ENCODE data around the gene DTX4.

Gene DTX4

DNA sequence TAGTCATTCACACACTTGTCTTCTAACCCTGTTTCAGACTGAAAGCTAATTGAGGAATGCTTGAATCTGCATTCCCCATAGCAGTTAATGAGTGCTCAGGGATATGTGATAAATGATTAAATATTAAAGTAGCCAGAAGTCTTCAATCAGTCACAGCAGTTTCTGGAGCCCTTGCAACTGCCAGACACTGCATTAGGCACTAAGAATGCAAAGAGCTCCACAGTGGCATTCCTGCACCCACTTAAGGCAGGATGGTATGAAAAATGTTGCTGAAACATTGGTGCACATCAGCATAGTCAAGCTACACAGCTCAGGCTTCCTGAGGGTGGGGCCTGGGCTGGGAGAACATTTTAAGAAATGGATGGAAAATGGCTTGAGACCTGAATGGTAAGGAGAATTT lies 6.5 kb downstream of the DTX4 start:
- Mint-ChIP-seq H3K27me3 (no peaks in the 10 kb centered on the region), H3K4me3 (no peak overlapping the region), H3K9me3 (no peaks in the 10 kb centered on the region), H3K27ac (peak overlapping the region in 1 of 2 donors; percentile 65), H3K36me3 (ENCODE audit: insufficient read depth) (no peaks in the 10 kb centered on the region), H3K4me1 (ENCODE audit: low read depth in 2 of 2) (peaks cover 0 to 4% of the 10 kb centered on the region in 2 donors)
- DNase-seq (no peak), ATAC-seq (replicated peaks) (no peak)

- Mint-ChIP-seq H3K4me1 (ENCODE audit: low read depth in 2 of 2) (peaks cover 0 to 1% of the 10 kb centered on the region in 2 donors), H3K4me3 (no peak overlapping the region), H3K9me3 (no peaks in the 10 kb centered on the region), H3K27ac (no peak overlapping the region), H3K36me3 (ENCODE audit: insufficient read depth) (no peaks in the 10 kb centered on the region), H3K27me3 (no peaks in the 10 kb centered on the region)
- ATAC-seq (replicated peaks) (no peak), DNase-seq (no peak)
Measured at GRCh38 chr11:59179121-59179520, 7.2 kb downstream of the DTX4 start.

DNA sequence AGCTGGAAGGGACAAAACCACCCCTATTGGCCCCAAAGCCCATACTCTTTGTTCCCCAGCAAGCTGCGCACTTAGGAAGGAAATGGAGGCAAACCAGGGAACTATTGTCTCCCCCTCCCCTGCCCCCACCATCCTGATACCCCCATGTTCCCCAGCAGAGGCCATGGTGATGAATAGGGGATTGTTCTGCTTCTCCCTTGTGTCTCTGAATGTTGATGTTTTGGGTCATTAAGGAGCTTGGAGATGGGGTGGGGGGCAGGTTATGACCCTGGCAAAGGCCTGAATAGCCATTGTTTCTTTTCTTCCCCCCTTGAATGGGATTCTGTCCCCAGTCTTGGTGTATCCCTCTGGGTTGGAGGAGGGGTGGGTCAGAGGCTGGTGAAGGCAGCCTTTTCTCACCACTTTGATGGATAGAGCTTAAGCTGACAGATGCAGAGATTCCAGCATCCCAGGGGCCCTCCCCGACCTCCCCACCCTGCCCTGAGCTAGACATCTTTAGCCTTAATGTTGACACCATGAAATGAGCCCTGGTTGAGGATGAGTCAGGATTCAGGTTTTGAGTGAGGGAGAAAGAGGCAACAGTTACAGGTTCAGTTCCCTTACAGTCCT lies 8.3 kb downstream of the DTX4 start:
- H3K9me3 Mint-ChIP-seq, result no peaks in the 10 kb centered on the region
- DNase-seq (no peak), ATAC-seq (replicated peaks) (no peak)
- no peak overlapping the region for H3K27ac Mint-ChIP-seq
- H3K27me3 Mint-ChIP-seq, result peaks cover 0 to 10% of the 10 kb centered on the region in 2 donors
- H3K4me3 Mint-ChIP-seq, result no peak overlapping the region
- no peaks in the 10 kb centered on the region for H3K4me1 Mint-ChIP-seq (ENCODE audit: low read depth in 2 of 2)
- H3K36me3 Mint-ChIP-seq (ENCODE audit: insufficient read depth), result no peaks in the 10 kb centered on the region

- ATAC-seq (replicated peaks) (no peak), DNase-seq (no peak)
- no peaks in the 10 kb centered on the region for H3K9me3 Mint-ChIP-seq
- H3K4me1 Mint-ChIP-seq (ENCODE audit: low read depth in 2 of 2), result no peaks in the 10 kb centered on the region
- H3K27ac Mint-ChIP-seq, result no peak overlapping the region
- no peaks in the 10 kb centered on the region for H3K36me3 Mint-ChIP-seq (ENCODE audit: insufficient read depth)
- no peak overlapping the region for H3K4me3 Mint-ChIP-seq
- H3K27me3 Mint-ChIP-seq, result peaks cover 0 to 10% of the 10 kb centered on the region in 2 donors
Measured at GRCh38 chr11:59180907-59181306, 9.0 kb downstream of the DTX4 start.

GRCh38 chr11:59181746-59182456 lies 10.0 kb downstream of the DTX4 start:
- no peak for ATAC-seq (replicated peaks)
- Mint-ChIP-seq H3K4me3 (no peak overlapping the region), H3K9me3 (no peaks in the 10 kb centered on the region), H3K36me3 (ENCODE audit: insufficient read depth) (no peaks in the 10 kb centered on the region), H3K27me3 (peaks cover 0 to 18% of the 10 kb centered on the region in 2 donors), H3K27ac (no peak overlapping the region), H3K4me1 (ENCODE audit: low read depth in 2 of 2) (no peaks in the 10 kb centered on the region)
- DNase-seq, result no peak

DNA sequence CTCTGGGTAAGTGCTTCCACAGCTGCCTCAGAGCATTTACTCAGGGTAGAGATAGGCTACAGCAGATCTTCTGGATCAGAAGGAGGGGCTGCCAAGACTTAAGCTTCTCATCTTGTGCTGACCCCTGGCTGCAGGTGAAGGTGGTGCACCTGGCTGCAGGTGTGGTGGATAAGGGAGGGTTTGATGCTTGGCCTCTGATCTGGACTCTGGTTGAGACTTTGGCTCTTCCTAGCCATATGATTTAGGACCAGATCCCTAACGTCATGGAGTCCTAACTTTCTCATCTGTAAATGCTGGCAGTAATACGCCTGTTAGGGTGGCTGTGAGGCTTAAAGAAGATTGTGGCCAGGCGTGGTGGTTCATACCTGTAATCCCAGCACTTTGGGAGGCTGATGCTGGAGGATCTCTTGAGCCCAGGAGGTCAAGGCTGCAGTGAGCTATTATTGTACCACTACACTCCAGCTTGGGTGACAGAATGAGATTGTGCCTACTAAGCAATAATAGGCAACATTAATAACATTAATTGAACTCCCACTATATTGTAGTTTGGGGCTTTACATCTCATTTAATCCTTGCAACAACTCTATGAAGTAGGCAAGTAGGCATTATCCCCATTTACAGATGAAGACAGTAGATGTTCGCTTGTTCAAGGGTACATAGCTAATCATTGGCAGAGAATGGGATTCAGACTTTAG lies 10.7 kb downstream of the DTX4 start:
- DNase-seq (no peak), ATAC-seq (replicated peaks) (peak; percentile 37)
- Mint-ChIP-seq H3K9me3 (no peaks in the 10 kb centered on the region), H3K27me3 (peaks cover 0 to 23% of the 10 kb centered on the region in 2 donors), H3K4me1 (ENCODE audit: low read depth in 2 of 2) (no peaks in the 10 kb centered on the region), H3K4me3 (no peak overlapping the region), H3K27ac (no peak overlapping the region), H3K36me3 (ENCODE audit: insufficient read depth) (no peaks in the 10 kb centered on the region)

GRCh38 chr11:59183771-59184170 lies 11.8 kb downstream of the DTX4 start:
- Mint-ChIP-seq H3K27ac (no peak overlapping the region), H3K9me3 (no peaks in the 10 kb centered on the region), H3K4me1 (ENCODE audit: low read depth in 2 of 2) (no peaks in the 10 kb centered on the region), H3K36me3 (ENCODE audit: insufficient read depth) (no peaks in the 10 kb centered on the region), H3K4me3 (no peak overlapping the region), H3K27me3 (peaks cover 0 to 23% of the 10 kb centered on the region in 2 donors)
- ATAC-seq (replicated peaks) (no peak), DNase-seq (no peak)

- DNase-seq (no peak), ATAC-seq (replicated peaks) (no peak)
- Mint-ChIP-seq H3K27me3 (peaks cover 0 to 23% of the 10 kb centered on the region in 2 donors), H3K4me1 (ENCODE audit: low read depth in 2 of 2) (no peaks in the 10 kb centered on the region), H3K4me3 (no peak overlapping the region), H3K9me3 (no peaks in the 10 kb centered on the region), H3K27ac (peak overlapping the region in 1 of 2 donors; percentile 42), H3K36me3 (ENCODE audit: insufficient read depth) (no peaks in the 10 kb centered on the region)
Measured at GRCh38 chr11:59184691-59185339, 12.9 kb downstream of the DTX4 start.

DNA sequence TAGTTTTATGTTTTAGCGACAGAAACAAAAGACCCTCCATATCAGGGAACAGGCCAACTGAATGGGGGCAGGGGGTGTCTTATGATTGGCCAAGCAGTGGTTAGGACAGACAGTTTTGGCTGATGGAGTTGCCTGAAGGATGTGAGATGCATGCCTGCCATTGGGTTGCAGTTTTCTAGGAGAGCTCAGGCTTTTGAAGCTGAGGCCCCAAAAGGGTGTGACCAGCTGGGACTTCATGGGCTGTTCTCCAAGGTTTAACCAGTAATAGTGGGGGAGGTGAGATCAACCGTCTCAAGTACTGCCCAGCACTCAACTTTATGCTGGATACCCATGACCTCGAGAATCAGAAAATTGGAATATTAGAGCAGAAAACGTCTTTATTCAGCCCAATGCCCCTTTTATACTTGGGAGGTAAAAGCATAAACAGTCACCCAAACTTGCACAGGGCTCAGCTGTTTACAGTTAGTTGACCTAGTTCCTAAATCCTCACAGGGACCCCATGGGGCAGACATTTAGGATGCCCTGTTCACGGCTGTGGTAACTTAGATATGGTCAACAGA lies 13.5 kb downstream of the DTX4 start:
- Mint-ChIP-seq H3K4me1 (ENCODE audit: low read depth in 2 of 2) (no peaks in the 10 kb centered on the region), H3K36me3 (ENCODE audit: insufficient read depth) (no peaks in the 10 kb centered on the region), H3K9me3 (no peaks in the 10 kb centered on the region), H3K27me3 (peaks cover 0 to 23% of the 10 kb centered on the region in 2 donors), H3K27ac (no peak overlapping the region), H3K4me3 (no peak overlapping the region)
- ATAC-seq (replicated peaks), result no peak
- no peak for DNase-seq

- peak; percentile 40 to 53 (median 53) for DNase-seq
- H3K9me3 Mint-ChIP-seq, result no peaks in the 10 kb centered on the region
- no peak overlapping the region for H3K4me3 Mint-ChIP-seq
- no peaks in the 10 kb centered on the region for H3K36me3 Mint-ChIP-seq (ENCODE audit: insufficient read depth)
- ATAC-seq (replicated peaks), result peak; percentile 78
- no peaks in the 10 kb centered on the region for H3K4me1 Mint-ChIP-seq (ENCODE audit: low read depth in 2 of 2)
- peaks cover 0 to 23% of the 10 kb centered on the region in 2 donors for H3K27me3 Mint-ChIP-seq
- H3K27ac Mint-ChIP-seq, result peak overlapping the region in 1 of 2 donors; percentile 69
Measured at GRCh38 chr11:59186130-59186594, 14.2 kb downstream of the DTX4 start.

DNA sequence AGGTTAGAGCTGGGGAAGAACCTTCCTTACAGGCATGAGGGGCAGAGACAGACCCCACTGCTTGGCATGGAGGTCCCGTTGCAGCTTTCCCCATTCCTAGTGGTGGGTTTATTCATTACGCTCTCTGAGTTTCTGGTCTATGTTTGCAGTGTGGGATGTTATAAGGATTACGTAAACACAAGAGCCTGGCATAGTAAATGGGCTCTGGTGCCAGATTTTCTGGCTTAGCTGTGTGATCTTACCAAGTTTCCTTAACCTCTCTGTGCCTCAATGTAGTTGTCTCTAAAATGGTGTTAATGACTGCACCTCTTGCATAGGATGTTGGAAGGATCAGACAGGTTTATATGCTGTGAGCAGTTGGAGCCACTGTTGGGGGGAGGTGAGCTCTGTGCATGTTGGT lies 15.1 kb downstream of the DTX4 start:
- H3K4me1 Mint-ChIP-seq (ENCODE audit: low read depth in 2 of 2), result no peaks in the 10 kb centered on the region
- no peaks in the 10 kb centered on the region for H3K9me3 Mint-ChIP-seq
- no peak overlapping the region for H3K27ac Mint-ChIP-seq
- H3K36me3 Mint-ChIP-seq (ENCODE audit: insufficient read depth), result no peaks in the 10 kb centered on the region
- no peak for ATAC-seq (replicated peaks)
- no peak overlapping the region for H3K4me3 Mint-ChIP-seq
- DNase-seq, result no peak
- H3K27me3 Mint-ChIP-seq, result peaks cover 0 to 23% of the 10 kb centered on the region in 2 donors

GRCh38 chr11:59187587-59187986 lies 15.7 kb downstream of the DTX4 start:
- no peaks in the 10 kb centered on the region for H3K4me1 Mint-ChIP-seq (ENCODE audit: low read depth in 2 of 2)
- DNase-seq (no peak), ATAC-seq (replicated peaks) (no peak)
- no peaks in the 10 kb centered on the region for H3K36me3 Mint-ChIP-seq (ENCODE audit: insufficient read depth)
- no peak overlapping the region for H3K4me3 Mint-ChIP-seq
- H3K27ac Mint-ChIP-seq, result no peak overlapping the region
- no peaks in the 10 kb centered on the region for H3K9me3 Mint-ChIP-seq
- H3K27me3 Mint-ChIP-seq, result peaks cover 0 to 23% of the 10 kb centered on the region in 2 donors

DNA sequence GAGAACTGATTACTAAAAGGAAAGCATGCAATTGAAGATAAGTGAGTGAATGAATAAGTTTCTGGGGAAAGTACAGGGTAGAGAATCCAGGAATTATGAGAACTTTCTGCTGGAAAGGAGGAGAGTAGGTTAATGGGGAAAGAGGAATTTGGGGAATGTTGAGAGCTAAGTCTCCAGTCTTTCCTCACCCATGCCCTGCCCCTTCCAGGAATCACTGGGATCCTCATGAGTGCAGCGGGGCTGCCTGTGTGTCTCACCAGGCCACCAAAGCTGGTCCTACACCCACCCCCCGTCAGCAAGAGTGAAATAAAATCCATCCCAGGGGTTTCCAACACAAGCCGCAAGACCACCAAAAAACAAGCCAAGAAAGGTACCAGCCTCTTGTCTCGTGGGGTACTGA lies 17.0 kb downstream of the DTX4 start:
- no peak overlapping the region for H3K27ac Mint-ChIP-seq
- ATAC-seq (replicated peaks), result no peak
- no peaks in the 10 kb centered on the region for H3K36me3 Mint-ChIP-seq (ENCODE audit: insufficient read depth)
- peaks cover 0 to 23% of the 10 kb centered on the region in 2 donors for H3K27me3 Mint-ChIP-seq
- no peak overlapping the region for H3K4me3 Mint-ChIP-seq
- H3K4me1 Mint-ChIP-seq (ENCODE audit: low read depth in 2 of 2), result no peaks in the 10 kb centered on the region
- no peak for DNase-seq
- H3K9me3 Mint-ChIP-seq, result no peaks in the 10 kb centered on the region

Measured in effector memory CD8-positive, alpha-beta T cell (primary cell).